GM23248 (cell line): ENCODE data around the gene AASDHPPT. TPM values are rescaled to one million over a fixed set of nuclear protein-coding genes. Genes with fewer than 3 reads are reported as not detected.

Experiments used
- DNase-seq: peaks from one replicate; pipeline ENCODE4 v3.0.0-alpha.2; 2015
- H2AFZ ChIP-seq: fragments of 200-600 bp; sonication (generic); 2 replicates; pipeline ENCODE4 v1.6.1; 2016; ENCODE audit warnings: antibody characterized with exemption
- H3F3A ChIP-seq: fragments of 200-600 bp; sonication (generic); 2 replicates; pipeline ENCODE4 v1.6.1; 2016; ENCODE audit warnings: mild to moderate bottlenecking, antibody characterized with exemption, mixed run types; ENCODE audit not compliant: insufficient read depth
- H3K27ac ChIP-seq: fragments of 200-600 bp; sonication (generic); 2 replicates; pipeline ENCODE4 v1.5.1; 2016; ENCODE audit warnings: mild to moderate bottlenecking
- H3K27me3 ChIP-seq: fragments of 200-600 bp; sonication (generic); replicated peaks from 2 replicates; pipeline ENCODE4 v1.6.1; 2016; ENCODE audit warnings: mild to moderate bottlenecking; ENCODE audit not compliant: insufficient read depth
- H3K36me3 ChIP-seq: fragments of 200-600 bp; sonication (generic); 2 replicates; pipeline ENCODE4 v1.6.1; 2016; ENCODE audit warnings: low read depth, mild to moderate bottlenecking
- H3K4me1 ChIP-seq: fragments of 200-600 bp; sonication (generic); 2 replicates; pipeline ENCODE4 v1.6.1; 2016; ENCODE audit warnings: mild to moderate bottlenecking; ENCODE audit not compliant: insufficient read depth
- H3K4me2 ChIP-seq: fragments of 200-600 bp; sonication (generic); one replicate; pipeline ENCODE4 v1.6.1; 2016; ENCODE audit warnings: mild to moderate bottlenecking; ENCODE audit not compliant: unreplicated experiment
- H3K4me3 ChIP-seq: fragments of 200-600 bp; sonication (generic); 2 replicates; pipeline ENCODE4 v1.5.1; 2016; ENCODE audit warnings: mild to moderate bottlenecking
- H3K79me2 ChIP-seq: fragments of 200-600 bp; sonication (generic); 2 replicates; pipeline ENCODE4 v1.6.1; 2016; ENCODE audit warnings: mild to moderate bottlenecking; ENCODE audit not compliant: insufficient read depth
- H3K9ac ChIP-seq: fragments of 200-600 bp; sonication (generic); 2 replicates; pipeline ENCODE4 v1.6.1; 2016; ENCODE audit warnings: mild to moderate bottlenecking
- H3K9me2 ChIP-seq: fragments of 200-600 bp; sonication (generic); 2 replicates; pipeline ENCODE4 v1.6.1; 2016; ENCODE audit warnings: mixed run types, mild to moderate bottlenecking, moderate library complexity; ENCODE audit not compliant: insufficient read depth
- H3K9me3 ChIP-seq: fragments of 200-600 bp; sonication (generic); one replicate; pipeline ENCODE4 v1.6.1; 2017; ENCODE audit warnings: low read depth
- H4K20me1 ChIP-seq: fragments of 200-600 bp; sonication (generic); 2 replicates; pipeline ENCODE4 v1.6.0; 2016; ENCODE audit not compliant: insufficient read depth
- EZH2 ChIP-seq: fragments of 200-600 bp; sonication (generic); IDR thresholded peaks from 2 replicates; pipeline ENCODE4 v1.6.1; 2018; ENCODE audit warnings: antibody characterized with exemption, mild to moderate bottlenecking; ENCODE audit not compliant: insufficient read depth, poor library complexity, severe bottlenecking
- EZH2phosphoT487 ChIP-seq: fragments of 200-600 bp; sonication (generic); IDR thresholded peaks from 2 replicates; pipeline ENCODE4 v1.6.1; 2018; ENCODE audit warnings: antibody characterized with exemption, moderate library complexity, mild to moderate bottlenecking, low read depth; ENCODE audit not compliant: insufficient read depth
- WGBS, 2 experiments: methylation state at CpG; one replicate each; pipeline ENCODE4 v1.1.6; 2015 to 2017; ENCODE audit warnings: low lambda C conversion rate in 2 of 2, low coverage in 1 of 2; ENCODE audit errors: missing lambda C conversion rate in 2 of 2; 5-methylcytosine and 5-hydroxymethylcytosine counted together
- in situ Hi-C: fragments of 300-500 bp; cut with MboI; formaldehyde crosslinking; loops from 2 replicates; pipeline ENCODE4 v1.15.0; 2020
- polyA plus RNA-seq: library from polyadenylated mRNA; unstranded; fragments of >200 nt; fragmentation: Nextera tagmentation; extraction: Ambion mirVana; gene quantifications from 2 replicates; pipeline ENCODE4 v1.2.1, GENCODE V29; 2016
- total RNA-seq: library from RNA; depleted of rRNA; stranded (reverse); fragments of >200 nt; shearing (Covaris generic); gene quantifications from 2 replicates; pipeline ENCODE4 v1.2.3, GENCODE V29; 2014

Gene AASDHPPT
- total and polyA plus RNA-seq, 2 experiments from 2014 or later, result 45.9 to 49.5 TPM

DNA sequence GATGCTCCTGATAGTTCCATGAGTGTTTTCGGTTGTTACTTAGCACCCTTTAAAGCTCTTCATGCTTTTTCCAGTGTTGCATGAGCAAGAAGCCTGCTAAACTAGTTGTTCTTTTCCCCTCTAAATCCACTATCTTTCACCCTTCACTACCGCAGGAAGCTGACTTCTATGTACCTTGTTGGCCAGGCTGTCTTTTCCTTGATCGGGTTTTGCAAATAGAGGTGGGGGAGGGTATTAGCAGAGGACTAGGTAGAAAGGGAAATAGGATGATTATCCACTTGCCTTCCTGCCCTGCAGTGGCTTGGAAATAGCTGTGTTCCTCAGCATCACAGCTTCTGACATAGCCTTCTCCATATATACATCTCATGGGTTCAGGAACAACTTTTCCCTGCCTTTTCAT lies 23.9 kb downstream of the AASDHPPT start:
- no peaks in the 10 kb centered on the region for H3K9me2 ChIP-seq
- H3K9ac ChIP-seq, result no peak overlapping the region
- TF ChIP-seq EZH2, result no peak
- no peak for TF ChIP-seq EZH2phosphoT487
- H2AFZ ChIP-seq, result no peak overlapping the region
- H3F3A ChIP-seq, result no peaks in the 10 kb centered on the region; the same call in 1 of the 2 replicates
- WGBS, 2 experiments, result 95 to 96% methylated on average over 3 of the region's 3 CpGs
- H3K4me1 ChIP-seq, result peaks cover 7% of the 10 kb centered on the region; the same call in 1 of the 2 replicates
- H3K79me2 ChIP-seq, result no peaks in the 10 kb centered on the region
- no peaks in the 10 kb centered on the region for H3K27me3 ChIP-seq
- H3K36me3 ChIP-seq, result peaks cover 27% of the 10 kb centered on the region
- H3K4me2 ChIP-seq, result no peak overlapping the region
- H3K4me3 ChIP-seq, result no peak overlapping the region
- H3K9me3 ChIP-seq, result no peaks in the 10 kb centered on the region
- in situ Hi-C loops, result no loop called here
- no peaks in the 10 kb centered on the region for H4K20me1 ChIP-seq
- no peak overlapping the region for H3K27ac ChIP-seq
- no peak for DNase-seq

DNA sequence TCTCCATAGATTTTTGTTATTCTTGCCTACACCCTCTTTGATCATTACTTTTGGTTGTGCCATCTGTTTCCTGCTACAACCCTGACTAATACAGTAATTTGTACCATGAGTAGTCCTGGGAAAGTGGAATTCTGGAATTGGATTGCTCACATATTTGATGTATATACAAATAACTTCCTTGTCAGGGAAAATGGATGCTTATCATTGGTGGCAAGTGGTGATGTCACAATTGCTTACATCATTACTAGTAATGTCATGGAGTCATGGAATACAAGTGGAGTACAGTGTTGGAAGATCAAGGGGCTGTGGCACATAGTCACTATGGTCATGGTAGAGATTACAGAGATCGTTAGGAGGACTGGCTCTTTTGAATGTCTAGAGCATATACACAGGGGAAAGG lies 24.4 kb downstream of the AASDHPPT start:
- no peaks in the 10 kb centered on the region; the same call in 1 of the 2 replicates for H3F3A ChIP-seq
- H3K27ac ChIP-seq, result no peak overlapping the region
- no peaks in the 10 kb centered on the region for H4K20me1 ChIP-seq
- peak; percentile 59 for DNase-seq
- TF ChIP-seq EZH2 (no peak), EZH2phosphoT487 (no peak)
- H3K36me3 ChIP-seq, result peaks cover 22% of the 10 kb centered on the region
- no peaks in the 10 kb centered on the region for H3K9me2 ChIP-seq
- H3K4me1 ChIP-seq, result peaks cover 7% of the 10 kb centered on the region; the same call in 1 of the 2 replicates
- H3K4me2 ChIP-seq, result no peak overlapping the region
- WGBS, 2 experiments, result 48 to 64% methylated on average over 1 of the region's 1 CpG
- in situ Hi-C loops, result no loop called here
- H3K9ac ChIP-seq, result no peak overlapping the region
- H3K27me3 ChIP-seq, result no peaks in the 10 kb centered on the region
- H3K79me2 ChIP-seq, result no peaks in the 10 kb centered on the region
- no peaks in the 10 kb centered on the region for H3K9me3 ChIP-seq
- no peak overlapping the region for H3K4me3 ChIP-seq
- H2AFZ ChIP-seq, result no peak overlapping the region

DNA sequence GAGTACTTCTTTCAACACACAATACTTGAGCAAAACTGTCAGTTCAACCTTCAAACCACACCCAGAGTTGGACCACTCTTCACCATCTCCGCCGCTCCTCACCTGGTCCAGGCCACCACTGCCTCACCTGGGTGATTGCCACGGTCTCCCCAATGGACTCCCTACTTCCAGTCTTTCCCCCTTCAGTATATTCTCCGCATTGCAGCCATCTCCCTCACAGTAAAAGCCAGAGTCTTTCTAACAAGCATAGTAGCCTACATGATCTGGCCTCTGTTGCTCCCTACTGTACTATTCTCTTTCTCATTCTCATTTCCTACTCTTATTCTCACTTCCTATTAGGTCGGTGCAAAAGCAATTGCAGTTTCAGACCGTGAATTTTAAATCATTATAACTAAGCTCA lies 28.5 kb downstream of the AASDHPPT start:
- Histone ChIP-seq H3K4me1 (peaks cover 7% of the 10 kb centered on the region; the same call in 1 of the 2 replicates), H3K36me3 (no peaks in the 10 kb centered on the region), H3K4me3 (no peak overlapping the region), H3K9me3 (no peaks in the 10 kb centered on the region), H3K9me2 (no peaks in the 10 kb centered on the region), H3K27me3 (no peaks in the 10 kb centered on the region), H3K4me2 (no peak overlapping the region), H4K20me1 (no peaks in the 10 kb centered on the region), H3K27ac (no peak overlapping the region), H3F3A (no peaks in the 10 kb centered on the region; the same call in 1 of the 2 replicates), H3K79me2 (no peaks in the 10 kb centered on the region), H3K9ac (no peak overlapping the region), H2AFZ (no peak overlapping the region)
- in situ Hi-C loops, result no loop called here
- no peak for DNase-seq
- WGBS, 2 experiments, result 58 to 61% methylated on average over 6 of the region's 6 CpGs
- TF ChIP-seq EZH2, result no peak

DNA sequence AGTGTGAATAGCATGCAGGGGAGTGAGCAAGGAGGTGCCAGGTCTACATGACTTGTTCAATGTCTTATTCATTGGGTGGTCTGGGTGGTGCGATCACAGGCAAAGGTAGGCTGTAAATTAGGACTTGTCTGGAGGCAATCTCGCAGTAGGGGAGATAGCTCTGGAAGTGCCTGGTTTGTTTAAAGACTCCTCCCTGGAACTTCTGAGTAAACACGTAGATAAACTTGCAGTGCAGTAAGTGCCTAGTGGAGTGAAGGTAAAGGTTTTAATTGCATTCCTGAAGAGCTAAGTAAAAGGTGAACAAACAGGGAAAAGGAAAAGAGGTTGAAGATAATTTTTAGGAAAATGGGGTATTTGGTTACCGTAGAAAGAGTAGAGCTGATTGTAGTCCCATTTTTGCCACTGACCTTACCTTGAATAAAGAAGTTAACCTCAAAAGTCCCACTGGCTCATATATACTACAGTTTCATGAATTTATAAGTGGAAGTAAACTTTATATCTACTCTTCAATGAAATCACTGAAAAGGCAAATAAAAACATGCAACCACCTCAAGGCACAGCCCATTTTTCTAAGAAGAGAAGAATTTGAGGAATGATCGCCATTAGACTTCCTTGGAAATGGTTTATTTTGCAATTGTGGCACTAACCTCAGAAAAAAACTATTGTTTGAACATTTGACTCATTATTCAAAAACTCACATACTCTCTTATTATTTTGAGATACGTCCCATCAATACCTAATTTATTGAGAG lies 44.3 kb downstream of the AASDHPPT start:
- Histone ChIP-seq H3K9me3 (no peaks in the 10 kb centered on the region), H3K4me2 (no peak overlapping the region), H3K4me3 (no peak overlapping the region), H3K36me3 (no peaks in the 10 kb centered on the region), H3K4me1 (no peaks in the 10 kb centered on the region), H3K9me2 (no peaks in the 10 kb centered on the region), H2AFZ (no peak overlapping the region), H3K27me3 (peaks cover 9% of the 10 kb centered on the region), H3K79me2 (no peaks in the 10 kb centered on the region), H3F3A (no peaks in the 10 kb centered on the region), H3K27ac (no peak overlapping the region), H4K20me1 (no peaks in the 10 kb centered on the region), H3K9ac (no peak overlapping the region)
- TF ChIP-seq EZH2phosphoT487 (no peak), EZH2 (no peak)
- no peak for DNase-seq
- 34 to 35% methylated on average over 6 of the region's 6 CpGs for WGBS, 2 experiments
- in situ Hi-C loops, result no loop called here
